Pancreas (tissue), 10 donors: ENCODE data around the gene PRTFDC1. TPM values are rescaled to one million over a fixed set of nuclear protein-coding genes. Genes with fewer than 3 reads are reported as not detected.

Experiments
- ATAC-seq, 4 donors: fragments of 200-7000 bp; cut with Tn5 transposase; one replicate each; pipeline versions ENCODE4 v1.8.0 to v1.9.1; 2020; ENCODE audit warnings: mild to moderate bottlenecking in 4 of 4, moderate library complexity in 4 of 4
- DNase-seq, 6 donors: peaks; one replicate each; pipeline ENCODE4 v3.0.0-alpha.2; 2020
- FAIRE-seq: peaks from 2 replicates; lab custom pipeline; 2012; peaks lifted over from hg19 to GRCh38; lab: Jason Lieb, UNC
- H3K27ac ChIP-seq, 4 donors: fragments of 200-600 bp; sonication (generic); 1 replicate in 3 of 4; 2 replicates in 1 of 4; pipeline versions ENCODE4 v1.5.0 to v1.8.0; 2020
- H3K27me3 ChIP-seq, 4 donors: fragments of 200-600 bp; one replicate each; pipeline ENCODE4 v1.8.0; 2021
- H3K36me3 ChIP-seq, 3 donors: fragments of 200-600 bp; sonication (generic) in 1 of 3; one replicate each; pipeline versions ENCODE4 v1.5.0 to v1.8.0; 2020 to 2021
- H3K4me1 ChIP-seq, 3 donors: fragments of 200-600 bp; one replicate each; pipeline ENCODE4 v1.8.0; 2021
- H3K4me3 ChIP-seq, 4 donors: fragments of 200-600 bp; sonication (generic) in 2 of 4; one replicate each; pipeline versions ENCODE4 v1.5.0 to v1.8.0; 2020 to 2021
- H3K9me3 ChIP-seq, 4 donors: fragments of 200-600 bp; one replicate each; pipeline ENCODE4 v1.8.0; 2021
- WGBS, 2 donors: extraction: QIAGEN DNeasy Blood & Tissue Kit; methylation state at CpG; one replicate each; pipeline ENCODE4 v1.1.7; 2013; 5-methylcytosine and 5-hydroxymethylcytosine counted together
- intact Hi-C, 3 donors: fragments of 100-400 bp; cut with DNase I; formaldehyde crosslinking; loops; one replicate each; pipeline versions ENCODE4 v1.11.1 to v1.14.2; 2022
- polyA plus RNA-seq, 2 donors: library from polyadenylated mRNA; stranded (reverse); fragments of 200-250 nt; gene quantifications; one replicate each; pipeline ENCODE4 v1.2.3, GENCODE V29; 2013
- total RNA-seq, 6 donors: library from RNA; stranded (reverse); fragmentation: NEBNext Ultra II Directional in 4 of 6; extraction: Animal tissue kit (Norgen Biotek cat#: 25700) in 4 of 6; gene quantifications; one replicate each; pipeline versions ENCODE4 v1.2.1 to v1.2.4, GENCODE V29; 2021 to 2023
- TF ChIP-seq, protein P1 (sequence below), 4 donors: fragments of 200-600 bp; sonication (generic) in 3 of 4; IDR thresholded peaks; one replicate each; pipeline versions ENCODE4 v1.5.0 to v1.8.0; 2021; ENCODE audit warnings: antibody characterized with exemption in 4 of 4
- donor health status: healthy with polysubstance abuse.
- donor health status: DM: no; HTN: no; CAD: no; lungs with moderate emphysema.
- donor health status: DM: no; HTN: no; CAD: no.
- donor health status: control.
- donor health status: control.
- donor health status: Bipolar disorder and iron deficiency.
- donor health status: DM: yes; HTN: yes; CAD: no.
- donor health status: DM: no; HTN: no; CAD: no.
- donor health status: DM: no; HTN: no; CAD: no.
- donor health status: DM: yes; HTN: yes; CAD: no.

PRTFDC1 gene
- total and polyA plus RNA-seq, 8 donors: 1.7 to 6.1 (median 2.8) TPM

DNA sequence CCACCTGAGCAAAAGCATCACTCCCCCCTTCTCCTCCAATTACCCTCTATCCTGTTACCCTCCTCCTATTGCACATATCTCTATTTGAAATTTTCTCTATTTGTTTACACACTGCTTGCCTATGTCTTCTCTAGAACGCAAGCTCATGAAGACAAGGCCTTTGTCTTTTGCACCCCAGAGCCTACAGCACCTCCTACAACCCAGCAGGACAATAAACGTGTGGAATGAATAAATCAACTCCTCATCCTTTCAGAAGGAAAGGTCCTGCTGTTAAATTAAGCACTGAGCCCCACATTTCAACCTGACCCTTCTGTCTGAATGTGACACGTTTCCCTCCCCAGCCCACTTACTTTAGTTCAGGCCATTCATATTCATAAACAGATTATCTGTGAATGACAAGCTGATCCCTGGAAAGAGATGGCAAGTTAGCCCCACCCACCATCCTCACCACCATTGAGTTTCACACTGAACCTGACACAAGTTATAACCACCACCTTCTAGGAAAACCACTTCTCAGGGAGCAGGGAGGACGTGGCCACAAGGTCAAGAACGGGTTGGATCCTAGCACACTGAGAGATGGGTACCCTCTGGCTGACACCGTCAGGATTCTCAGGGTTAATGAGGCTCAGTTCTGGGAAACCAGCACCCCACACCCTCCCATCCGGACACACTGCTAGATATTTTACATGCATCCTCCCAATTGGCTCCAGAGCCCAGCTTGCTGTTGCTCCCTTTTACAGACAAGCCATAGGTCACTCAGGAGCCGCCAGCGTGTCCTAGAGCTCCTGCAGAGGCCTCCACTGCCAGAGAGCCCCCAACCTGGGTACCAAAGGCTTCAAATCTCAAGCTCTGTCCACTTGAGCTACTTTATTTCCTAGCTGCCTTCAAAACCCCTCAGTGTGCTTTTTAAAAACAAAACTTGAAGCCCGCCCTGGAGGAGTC is 934 bp downstream of the PRTFDC1 start:
- no peaks in the 10 kb centered on the region for H3K36me3 ChIP-seq
- H3K27ac ChIP-seq: peak overlapping the region in 1 of 4 donors; percentile 58
- TF ChIP-seq, protein P1, sequence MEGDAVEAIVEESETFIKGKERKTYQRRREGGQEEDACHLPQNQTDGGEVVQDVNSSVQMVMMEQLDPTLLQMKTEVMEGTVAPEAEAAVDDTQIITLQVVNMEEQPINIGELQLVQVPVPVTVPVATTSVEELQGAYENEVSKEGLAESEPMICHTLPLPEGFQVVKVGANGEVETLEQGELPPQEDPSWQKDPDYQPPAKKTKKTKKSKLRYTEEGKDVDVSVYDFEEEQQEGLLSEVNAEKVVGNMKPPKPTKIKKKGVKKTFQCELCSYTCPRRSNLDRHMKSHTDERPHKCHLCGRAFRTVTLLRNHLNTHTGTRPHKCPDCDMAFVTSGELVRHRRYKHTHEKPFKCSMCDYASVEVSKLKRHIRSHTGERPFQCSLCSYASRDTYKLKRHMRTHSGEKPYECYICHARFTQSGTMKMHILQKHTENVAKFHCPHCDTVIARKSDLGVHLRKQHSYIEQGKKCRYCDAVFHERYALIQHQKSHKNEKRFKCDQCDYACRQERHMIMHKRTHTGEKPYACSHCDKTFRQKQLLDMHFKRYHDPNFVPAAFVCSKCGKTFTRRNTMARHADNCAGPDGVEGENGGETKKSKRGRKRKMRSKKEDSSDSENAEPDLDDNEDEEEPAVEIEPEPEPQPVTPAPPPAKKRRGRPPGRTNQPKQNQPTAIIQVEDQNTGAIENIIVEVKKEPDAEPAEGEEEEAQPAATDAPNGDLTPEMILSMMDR (IDR thresholded peaks at IDR 0.05): no peak
- peak; percentile 10 to 51 (median 40) for ATAC-seq
- no peaks in the 10 kb centered on the region for H3K27me3 ChIP-seq
- peaks cover 0 to 4% (median 0%) of the 10 kb centered on the region in 3 donors for H3K4me1 ChIP-seq
- 74 to 75% methylated on average over 10 of the region's 10 CpGs for WGBS, 2 donors
- intact Hi-C loops: no loop called here
- no peaks in the 10 kb centered on the region for H3K9me3 ChIP-seq
- H3K4me3 ChIP-seq: peak overlapping the region; percentile 34 to 63 (median 58)
- no peak for FAIRE-seq
- DNase-seq: peak in 2 of 6 donors; percentile 4 to 56

DNA sequence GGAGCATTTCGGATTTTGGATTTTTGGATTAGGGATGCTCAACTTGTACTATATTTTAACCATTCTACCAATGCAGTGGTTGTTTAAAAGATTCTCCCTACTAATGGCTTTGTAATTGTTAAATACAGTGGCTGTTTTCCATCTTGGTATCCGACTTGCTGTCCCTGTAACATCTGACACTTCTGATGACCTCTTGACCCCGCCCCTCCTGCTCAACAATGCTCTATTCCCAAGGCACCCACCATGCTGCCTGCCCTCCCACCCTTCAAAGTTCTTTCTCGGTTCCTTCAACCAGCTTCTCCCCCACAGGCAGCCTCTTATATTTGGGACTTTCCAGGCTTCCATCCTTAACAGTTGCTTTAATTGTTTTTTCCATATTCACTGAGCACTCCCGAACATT is 2.0 kb downstream of the PRTFDC1 start:
- Histone ChIP-seq H3K36me3 (no peaks in the 10 kb centered on the region), H3K4me3 (no peak overlapping the region), H3K9me3 (no peaks in the 10 kb centered on the region), H3K27ac (no peak overlapping the region), H3K4me1 (peaks cover 0 to 4% (median 0%) of the 10 kb centered on the region in 3 donors), H3K27me3 (no peaks in the 10 kb centered on the region)
- no peak for FAIRE-seq
- intact Hi-C loops: no loop called here
- 77 to 91% methylated on average over 5 of the region's 5 CpGs for WGBS, 2 donors
- DNase-seq: no peak
- no peak for ATAC-seq
- TF ChIP-seq, protein P1 (IDR thresholded peaks at IDR 0.05): no peak

DNA sequence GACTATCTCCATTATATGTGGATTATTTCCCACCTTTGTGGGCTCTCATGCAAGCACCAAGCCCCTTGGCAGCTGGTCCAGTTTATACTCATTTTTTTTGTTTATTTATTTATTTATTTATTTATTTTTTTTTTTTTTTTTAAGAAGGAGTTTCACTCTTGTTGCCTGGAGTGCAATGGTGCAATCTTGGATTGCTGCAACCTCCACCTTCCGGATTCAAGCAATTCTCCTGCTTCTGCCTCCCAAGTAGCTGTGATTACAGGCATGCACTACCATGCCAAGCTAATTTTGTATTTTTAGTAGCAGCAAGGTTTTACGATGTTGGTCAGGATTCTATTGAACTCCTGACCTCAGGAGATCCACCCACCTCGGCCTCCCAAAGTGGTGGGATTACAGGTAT is 2.8 kb downstream of the PRTFDC1 start:
- Histone ChIP-seq H3K36me3 (no peaks in the 10 kb centered on the region), H3K4me1 (peaks cover 0 to 4% (median 0%) of the 10 kb centered on the region in 3 donors), H3K27ac (no peak overlapping the region), H3K9me3 (no peaks in the 10 kb centered on the region), H3K4me3 (no peak overlapping the region), H3K27me3 (no peaks in the 10 kb centered on the region)
- TF ChIP-seq, protein P1 (IDR thresholded peaks at IDR 0.05): no peak
- 94 to 95% methylated on average over 3 of the region's 3 CpGs for WGBS, 2 donors
- ATAC-seq: no peak
- no peak for FAIRE-seq
- no peak for DNase-seq
- intact Hi-C loops: no loop called here

DNA sequence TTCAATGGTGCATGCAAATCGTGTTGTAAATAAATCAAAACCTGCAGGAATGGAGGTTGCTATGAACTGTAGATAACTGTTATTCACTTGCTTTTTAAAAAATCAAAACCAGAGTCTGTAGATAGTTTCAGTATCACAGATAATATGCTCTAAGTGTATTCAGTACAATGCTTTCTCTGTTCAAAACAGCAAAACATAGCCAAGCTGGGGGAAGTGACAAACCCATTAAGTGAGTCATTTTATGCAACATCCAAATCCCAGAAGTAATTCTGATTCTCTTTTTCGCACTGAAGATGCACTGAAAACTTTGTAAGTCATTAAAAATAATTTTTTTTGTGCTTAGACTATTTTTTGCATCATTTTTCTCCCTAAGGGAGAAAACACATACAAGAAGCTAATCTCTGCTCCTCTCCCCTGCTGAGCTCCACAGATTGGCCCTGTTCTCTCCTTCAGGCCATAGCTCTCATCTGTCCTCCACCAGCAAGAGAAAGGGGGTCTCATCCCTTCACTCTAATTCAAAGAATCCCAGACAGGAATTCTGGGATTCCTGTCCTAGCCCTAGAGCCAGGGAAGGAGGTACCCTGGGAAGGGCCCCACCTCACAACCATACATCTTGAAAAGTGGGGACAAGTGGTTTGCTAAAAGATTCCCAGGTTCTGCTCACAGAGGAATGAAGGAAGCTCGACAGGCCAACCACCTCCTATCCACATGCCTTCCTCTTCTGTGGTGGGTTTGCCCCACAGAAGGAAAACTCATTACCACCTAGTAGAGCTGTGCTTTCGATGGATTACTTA is 4.9 kb downstream of the PRTFDC1 start:
- intact Hi-C loops: no loop called here
- no peaks in the 10 kb centered on the region for H3K9me3 ChIP-seq
- FAIRE-seq: no peak
- TF ChIP-seq, protein P1 (IDR thresholded peaks at IDR 0.05): no peak
- H3K4me3 ChIP-seq: no peak overlapping the region
- H3K27ac ChIP-seq: peak overlapping the region in 2 of 4 donors; percentile 7 to 19
- ATAC-seq: peak in 2 of 4 donors; percentile 43 to 56
- no peaks in the 10 kb centered on the region for H3K36me3 ChIP-seq
- H3K4me1 ChIP-seq: no peaks in the 10 kb centered on the region
- DNase-seq: no peak
- 56 to 62% methylated on average over 4 of the region's 4 CpGs for WGBS, 2 donors
- H3K27me3 ChIP-seq: no peaks in the 10 kb centered on the region
